GM23248 (cell line): Measurements from ENCODE around the gene SELL.

Source experiments
- EZH2 ChIP-seq: fragments of 200-600 bp; sonication (generic); IDR thresholded peaks from 2 replicates; pipeline ENCODE4 v1.6.1; 2018; ENCODE audit warnings: antibody characterized with exemption, mild to moderate bottlenecking; ENCODE audit not compliant: insufficient read depth, poor library complexity, severe bottlenecking
- EZH2phosphoT487 ChIP-seq: fragments of 200-600 bp; sonication (generic); IDR thresholded peaks from 2 replicates; pipeline ENCODE4 v1.6.1; 2018; ENCODE audit warnings: antibody characterized with exemption, moderate library complexity, mild to moderate bottlenecking, low read depth; ENCODE audit not compliant: insufficient read depth

GRCh38 chr1:169644297-169644696 lies 67.1 kb downstream of the SELL start:
- TF ChIP-seq EZH2: no peak
- TF ChIP-seq EZH2phosphoT487: no peak
